ENCODE data around the gene SMARCB1. TPM values are rescaled to one million over a fixed set of nuclear protein-coding genes. Genes with fewer than 3 reads are reported as not detected.

The SMARCB1 gene
- total and polyA plus RNA-seq, 2 of the 4 experiments (the other 2 are of a cell fraction), result 110 to 159 TPM

GRCh38 chr22:23779731-23780130 lies 7.0 kb upstream of the SMARCB1 start:
- WGBS, 2 experiments (ENCODE audit: extremely low coverage in 2 of 2, insufficient read length in 1 of 2), result 80% methylated on average over 1 of the region's 5 CpGs; no CpG with 5 or more reads in 1 of the 2 experiments
- H4K5ac ChIP-seq (ENCODE audit: low read depth, low read length), result no peak overlapping the region
- no peak for TF ChIP-seq MAZ (IDR thresholded peaks at IDR 0.05; ENCODE audit: borderline replicate concordance, low read depth, low read length)
- TF ChIP-seq MAFK (IDR thresholded peaks at IDR 0.05; ENCODE audit: low read depth, low read length), result no peak
- TF ChIP-seq CHD1 (IDR thresholded peaks at IDR 0.05; ENCODE audit: low read depth, low read length), result no peak
- no peak for TF ChIP-seq RCOR1 (IDR thresholded peaks at IDR 0.05; ENCODE audit: insufficient replicate concordance, low read length)
- no peak for TF ChIP-seq USF2 (IDR thresholded peaks at IDR 0.05; ENCODE audit: low read depth, low read length)
- no peak for TF ChIP-seq FOS (IDR thresholded peaks at IDR 0.05; ENCODE audit: low read depth, low read length)
- no peak for TF ChIP-seq RAD21 (IDR thresholded peaks at IDR 0.05; ENCODE audit: low read length)
- TF ChIP-seq MXI1 (IDR thresholded peaks at IDR 0.05; ENCODE audit: borderline replicate concordance, low read depth, low read length), result no peak
- no peak overlapping the region for H3K9ac ChIP-seq (ENCODE audit: low read depth, low read length)
- no peak overlapping the region for H2BK15ac ChIP-seq (ENCODE audit: low read depth, low read length)
- H3K18ac ChIP-seq (ENCODE audit: low read depth, low read length), result no peak overlapping the region
- no peak overlapping the region for H2BK120ac ChIP-seq (ENCODE audit: low read depth, low read length)
- H2AFZ ChIP-seq (replicated peaks; ENCODE audit: low read length, poor library complexity), result no peak overlapping the region
- no peak overlapping the region for H4K8ac ChIP-seq (ENCODE audit: low read depth in 2 of 2, low read length in 2 of 2)
- no peak overlapping the region for H3K4ac ChIP-seq (ENCODE audit: low read depth, low read length)
- no peaks in the 10 kb centered on the region for H3K79me1 ChIP-seq (ENCODE audit: low read depth in 1 of 2, low read length in 2 of 2)
- H4K20me1 ChIP-seq (ENCODE audit: insufficient read depth, low read length), result no peaks in the 10 kb centered on the region
- BruUV-seq (replicated peaks), result no TSS peak
- dilution Hi-C loops (cut with HindIII; ENCODE audit: low sequenced_read_pairs, unreplicated experiment), result no loop called here
- no peak for DNase-seq
- H3K27ac ChIP-seq (ENCODE audit: insufficient read depth, low read length), result no peak overlapping the region
- no peaks in the 10 kb centered on the region for H3K27me3 ChIP-seq (ENCODE audit: control insufficient read depth, insufficient read depth, low read length)
- POLR2A ChIA-PET (ENCODE audit: unreplicated experiment), result no interaction called here
- H3K4me2 ChIP-seq (ENCODE audit: low read depth, low read length), result no peak overlapping the region
- H3K23ac ChIP-seq (ENCODE audit: low read depth, low read length), result no peak overlapping the region
- H3K4me1 ChIP-seq (ENCODE audit: control insufficient read depth, insufficient read depth, low read length), result peaks cover 21% of the 10 kb centered on the region
- H2BK5ac ChIP-seq (ENCODE audit: low read depth, low read length, poor library complexity, severe bottlenecking), result no peak overlapping the region
- no peak overlapping the region for H3K56ac ChIP-seq (ENCODE audit: extremely low read depth, insufficient read depth, low read length)
- no peak overlapping the region for H3K4me3 ChIP-seq (ENCODE audit: insufficient read depth, low read depth, low read length)
- H4K91ac ChIP-seq (ENCODE audit: insufficient read depth, low read depth, low read length), result no peak overlapping the region
- H3K14ac ChIP-seq (replicated peaks; ENCODE audit: low read depth, low read length), result no peak overlapping the region
- H2AK9ac ChIP-seq (replicated peaks; ENCODE audit: low read depth, low read length, poor library complexity), result peak overlapping the region; percentile 51
- no peak for ATAC-seq (ENCODE audit: low read depth)
- H3K9me1 ChIP-seq (ENCODE audit: insufficient read depth, low read length), result peaks cover 14% of the 10 kb centered on the region
- no peaks in the 10 kb centered on the region for H3K36me3 ChIP-seq (ENCODE audit: control insufficient read depth, insufficient read depth, low read length)
- intact Hi-C loops (cut with micrococcal nuclease), result loop anchor here (10.0 kb wide), 1 partner anchor 175 kb away; no protein-coding TSS in a partner anchor
- H2BK20ac ChIP-seq (ENCODE audit: low read depth, low read length), result no peak overlapping the region
- no peaks in the 10 kb centered on the region for H3K9me3 ChIP-seq (ENCODE audit: control insufficient read depth, insufficient read depth, low read length)
- CTCF ChIA-PET, result no interaction called here
- in situ Hi-C loops (cut with MboI; ENCODE audit: low sequenced_read_pairs), result no loop called here
- peak overlapping the region; percentile 56; the same call in 1 of the 2 replicates for H2AK5ac ChIP-seq (ENCODE audit: low read depth, low read length)
